T-helper 17 cell (primary cell): ENCODE results near the gene C2CD5. TPM values are rescaled to one million over a fixed set of nuclear protein-coding genes. Genes with fewer than 3 reads are reported as not detected.
"Not testable (repeated sequence)": the region's sequence is repeated elsewhere in the genome, so short reads cannot be mapped to it uniquely, and the experiment has no call there.

Source experiments
- ATAC-seq: fragments of 150-1000 bp; cut with Tn5 transposase; 2 replicates; pipeline ENCODE4 v1.10.0; 2021; ENCODE audit warnings: mild to moderate bottlenecking, moderate library complexity
- DNase-seq, 3 donors: peaks; one replicate each; pipeline versions ENCODE4 v3.0.0 to v3.0.0-alpha.2; 2020 to 2021
- H3K9me3 ChIP-seq: one replicate; pipeline ENCODE4 v1.7.0; 2013; ENCODE audit warnings: low read length, mild to moderate bottlenecking; ENCODE audit not compliant: control insufficient read depth, poor library complexity, severe bottlenecking
- H3K27ac Mint-ChIP-seq: one replicate; pipeline ENCODE4 v1.8.0; 2022; ENCODE audit warnings: mild to moderate bottlenecking, moderate library complexity, mixed read lengths
- H3K27me3 Mint-ChIP-seq: one replicate; pipeline ENCODE4 v1.8.0; 2022; ENCODE audit warnings: mixed read lengths
- H3K36me3 Mint-ChIP-seq: one replicate; pipeline ENCODE4 v1.8.0; 2022; ENCODE audit warnings: low read depth, mixed read lengths
- H3K4me1 Mint-ChIP-seq: one replicate; pipeline ENCODE4 v1.8.0; 2022; ENCODE audit warnings: mild to moderate bottlenecking, mixed read lengths
- H3K4me3 Mint-ChIP-seq: one replicate; pipeline ENCODE4 v1.8.0; 2022; ENCODE audit warnings: mild to moderate bottlenecking, moderate library complexity, mixed read lengths
- total RNA-seq, 4 donors: library from RNA in 2 of 4; stranded (reverse) in 2 of 4; gene quantifications; one replicate each; pipeline ENCODE4 v1.2.3 and lab custom pipeline; 2022 to 2026

C2CD5 gene
- total RNA-seq, 2 donors from 2014 or later: 31.5 to 31.6 TPM

- no peaks in the 10 kb centered on the region for H3K9me3 ChIP-seq
- H3K36me3 Mint-ChIP-seq: peaks cover 2% of the 10 kb centered on the region
- ATAC-seq (no peak), DNase-seq (no peak)
- H3K27me3 Mint-ChIP-seq: no peaks in the 10 kb centered on the region
- H3K27ac Mint-ChIP-seq: no peak overlapping the region
- H3K4me3 Mint-ChIP-seq: no peak overlapping the region
- peaks cover 3% of the 10 kb centered on the region for H3K4me1 Mint-ChIP-seq
These were observed 85.9 kb downstream of the C2CD5 start for GRCh38 chr12:22458298-22458937.

GRCh38 chr12:22457085-22457484, 87.3 kb downstream of the C2CD5 start:
- Mint-ChIP-seq H3K27ac (no peak overlapping the region), H3K4me3 (no peak overlapping the region), H3K4me1 (peaks cover 3% of the 10 kb centered on the region), H3K27me3 (no peaks in the 10 kb centered on the region), H3K36me3 (peaks cover 5% of the 10 kb centered on the region)
- DNase-seq: no peak
- no peak for ATAC-seq
- H3K9me3 ChIP-seq: no peaks in the 10 kb centered on the region

GRCh38 chr12:22453511-22453910, 90.8 kb downstream of the C2CD5 start:
- no peaks in the 10 kb centered on the region for H3K9me3 ChIP-seq
- ATAC-seq: no peak
- no peak for DNase-seq
- Mint-ChIP-seq H3K4me1 (peaks cover 2% of the 10 kb centered on the region), H3K4me3 (no peak overlapping the region), H3K36me3 (peaks cover 5% of the 10 kb centered on the region), H3K27ac (no peak overlapping the region), H3K27me3 (no peaks in the 10 kb centered on the region)

GRCh38 chr12:22447223-22447622, 97.1 kb downstream of the C2CD5 start:
- no peak for DNase-seq
- H3K9me3 ChIP-seq: no peaks in the 10 kb centered on the region
- Mint-ChIP-seq H3K4me1 (peaks cover 8% of the 10 kb centered on the region), H3K36me3 (peaks cover 1% of the 10 kb centered on the region), H3K4me3 (no peak overlapping the region), H3K27me3 (no peaks in the 10 kb centered on the region), H3K27ac (no peak overlapping the region)
- no peak for ATAC-seq

- not testable (repeated sequence) for H3K36me3 Mint-ChIP-seq, DNase-seq, H3K9me3 ChIP-seq, H3K27me3 Mint-ChIP-seq, H3K4me3 Mint-ChIP-seq, H3K27ac Mint-ChIP-seq, ATAC-seq
- H3K4me1 Mint-ChIP-seq: peaks cover 15% of the 10 kb centered on the region
These were observed 100.1 kb downstream of the C2CD5 start for GRCh38 chr12:22444317-22444665.

GRCh38 chr12:22443379-22444316, 100.7 kb downstream of the C2CD5 start:
- ATAC-seq: peak; percentile 100
- H3K36me3 Mint-ChIP-seq: peaks cover 2% of the 10 kb centered on the region
- H3K4me3 Mint-ChIP-seq: no peak overlapping the region
- no peaks in the 10 kb centered on the region for H3K9me3 ChIP-seq
- H3K27ac Mint-ChIP-seq: no peak overlapping the region
- H3K27me3 Mint-ChIP-seq: no peaks in the 10 kb centered on the region
- peaks cover 15% of the 10 kb centered on the region for H3K4me1 Mint-ChIP-seq
- DNase-seq: peak; percentile 24 to 34 (median 33)

GRCh38 chr12:22437031-22437806, 107.1 kb downstream of the C2CD5 start:
- H3K27ac Mint-ChIP-seq: no peak overlapping the region
- DNase-seq: no peak
- no peaks in the 10 kb centered on the region for H3K27me3 Mint-ChIP-seq
- ATAC-seq: no peak
- H3K36me3 Mint-ChIP-seq: peaks cover 4% of the 10 kb centered on the region
- no peak overlapping the region for H3K4me3 Mint-ChIP-seq
- no peaks in the 10 kb centered on the region for H3K9me3 ChIP-seq
- H3K4me1 Mint-ChIP-seq: peaks cover 9% of the 10 kb centered on the region

- H3K9me3 ChIP-seq: no peaks in the 10 kb centered on the region
- Mint-ChIP-seq H3K36me3 (peaks cover 4% of the 10 kb centered on the region), H3K27me3 (no peaks in the 10 kb centered on the region), H3K27ac (no peak overlapping the region), H3K4me1 (peaks cover 7% of the 10 kb centered on the region), H3K4me3 (no peak overlapping the region)
- ATAC-seq (no peak), DNase-seq (no peak)
These were observed 108.8 kb downstream of the C2CD5 start for GRCh38 chr12:22435583-22435982.

- H3K4me1 Mint-ChIP-seq: peaks cover 4% of the 10 kb centered on the region
- H3K27ac Mint-ChIP-seq: no peak overlapping the region
- H3K9me3 ChIP-seq: no peaks in the 10 kb centered on the region
- H3K36me3 Mint-ChIP-seq: peaks cover 2% of the 10 kb centered on the region
- no peaks in the 10 kb centered on the region for H3K27me3 Mint-ChIP-seq
- H3K4me3 Mint-ChIP-seq: no peak overlapping the region
- ATAC-seq: no peak
- DNase-seq: no peak
These were observed 112.6 kb downstream of the C2CD5 start for GRCh38 chr12:22431693-22432251.

- DNase-seq (no peak), ATAC-seq (no peak)
- no peaks in the 10 kb centered on the region for H3K9me3 ChIP-seq
- H3K36me3 Mint-ChIP-seq: no peaks in the 10 kb centered on the region
- H3K4me3 Mint-ChIP-seq: no peak overlapping the region
- H3K27me3 Mint-ChIP-seq: no peaks in the 10 kb centered on the region
- H3K27ac Mint-ChIP-seq: peak overlapping the region; percentile 19
- peaks cover 2% of the 10 kb centered on the region for H3K4me1 Mint-ChIP-seq
These were observed 127.5 kb downstream of the C2CD5 start for GRCh38 chr12:22416801-22417200.

GRCh38 chr12:22415342-22416309, 128.7 kb downstream of the C2CD5 start:
- no peaks in the 10 kb centered on the region for H3K27me3 Mint-ChIP-seq
- no peak overlapping the region for H3K27ac Mint-ChIP-seq

GRCh38 chr12:22414742-22415141, 129.6 kb downstream of the C2CD5 start:
- Mint-ChIP-seq H3K27ac (no peak overlapping the region), H3K4me3 (no peak overlapping the region), H3K27me3 (no peaks in the 10 kb centered on the region), H3K4me1 (peaks cover 2% of the 10 kb centered on the region), H3K36me3 (no peaks in the 10 kb centered on the region)
- no peak for ATAC-seq
- no peaks in the 10 kb centered on the region for H3K9me3 ChIP-seq
- DNase-seq: no peak

More at GRCh38 chr12:22415342-22416309, 128.7 kb downstream of the C2CD5 start:
- Mint-ChIP-seq H3K36me3 (no peaks in the 10 kb centered on the region), H3K4me1 (peaks cover 2% of the 10 kb centered on the region), H3K4me3 (no peak overlapping the region)
- H3K9me3 ChIP-seq: no peaks in the 10 kb centered on the region
- ATAC-seq (no peak), DNase-seq (no peak)
